A549 (cell line): ENCODE results near the gene DSCAM. TPM values are rescaled to one million over a fixed set of nuclear protein-coding genes. Genes with fewer than 3 reads are reported as not detected.

Experiments used
- ATAC-seq, 2 experiments: fragments of 200-7000 bp in 1 of 2; fragments of >200 bp in 1 of 2; cut with Nextera tagmentation in 1 of 2; cut with Tn5 transposase in 1 of 2; 3 replicates each; pipeline versions ENCODE4 v1.8.0 to v1.9.1; 2018 to 2020; ENCODE audit warnings: mild to moderate bottlenecking in 1 of 2, moderate library complexity in 1 of 2
- CTCF ChIA-PET: fragments of 300-600 bp; sonication (Branson Sonifier 250); formaldehyde crosslinking; extraction: SDS; loops from one replicate; lab custom pipeline; 2021; ENCODE audit warnings: antibody characterized with exemption, inconsistent platforms; lab: Yijun Ruan, JAX
- POLR2A ChIA-PET: fragments of 350-600 bp; formaldehyde crosslinking; extraction: SDS; loops from one replicate; lab custom pipeline; 2021; ENCODE audit warnings: antibody characterized with exemption, inconsistent platforms; lab: Yijun Ruan, JAX
- DNase-seq, 2 experiments: peaks; one replicate each; pipeline versions ENCODE4 v3.0.0 to v3.0.0-alpha.2; 2011 to 2016; ENCODE audit warnings: low read depth in 1 of 2, low spot score in 1 of 2
- FAIRE-seq: peaks from 2 replicates; lab custom pipeline; 2011; peaks lifted over from hg19 to GRCh38; lab: Jason Lieb, UNC
- H3K27ac ChIP-seq, 2 experiments: fragments of >200 bp; sonication (Bioruptor Twin); formaldehyde crosslinking; 3 replicates each; pipeline ENCODE4 v1.5.1; 2016 to 2017
- H3K4me1 ChIP-seq: fragments of >200 bp; sonication (Bioruptor Twin); formaldehyde crosslinking; 3 replicates; pipeline ENCODE4 v1.6.1; 2016
- H3K4me2 ChIP-seq: fragments of >200 bp; sonication (Bioruptor Twin); formaldehyde crosslinking; 3 replicates; pipeline ENCODE4 v1.6.1; 2016
- H3K4me3 ChIP-seq: fragments of >200 bp; sonication (Bioruptor Twin); formaldehyde crosslinking; 3 replicates; pipeline ENCODE4 v1.5.1; 2016
- H3K9me3 ChIP-seq: fragments of >200 bp; sonication (Bioruptor Twin); formaldehyde crosslinking; 3 replicates; pipeline ENCODE4 v1.6.1; 2016
- CBX2 ChIP-seq: fragments of 200-600 bp; sonication (generic); IDR thresholded peaks from 2 replicates; pipeline ENCODE4 v1.6.1; 2016; ENCODE audit warnings: low read depth, mild to moderate bottlenecking, borderline replicate concordance
- CEBPB ChIP-seq, 2 experiments: fragments of >200 bp in 1 of 2; sonication (Bioruptor Twin) in 1 of 2; formaldehyde crosslinking in 1 of 2; IDR thresholded peaks; 2 replicates each; pipeline ENCODE4 v1.6.1; 2012 to 2016
- CHD4 ChIP-seq: fragments of 200-600 bp; sonication (generic); IDR thresholded peaks from 2 replicates; pipeline ENCODE4 v1.6.1; 2016; ENCODE audit warnings: antibody characterized with exemption, mild to moderate bottlenecking, borderline replicate concordance
- ESRRA ChIP-seq: fragments of 150-350 bp; IDR thresholded peaks from 2 replicates; pipeline ENCODE4 v1.6.1; 2014; ENCODE audit warnings: mild to moderate bottlenecking, low read length, borderline replicate concordance
- HDAC2 ChIP-seq: fragments of 200-600 bp; sonication (generic); IDR thresholded peaks from 2 replicates; pipeline ENCODE4 v1.6.1; 2016
- HEYL ChIP-seq: fragments of 250-450 bp; sonication (Bioruptor Pico); IDR thresholded peaks from 2 replicates; pipeline ENCODE4 v1.8.0; 2021; ENCODE audit warnings: mild to moderate bottlenecking, moderate library complexity
- HOXB5 ChIP-seq: fragments of 250-450 bp; sonication (Bioruptor Pico); IDR thresholded peaks from 2 replicates; pipeline ENCODE4 v1.5.0; 2020; ENCODE audit warnings: mild to moderate bottlenecking, moderate library complexity
- JUNB ChIP-seq: fragments of >200 bp; sonication (Bioruptor Twin); formaldehyde crosslinking; IDR thresholded peaks from 2 replicates; pipeline ENCODE4 v1.6.1; 2016
- KDM5A ChIP-seq: fragments of 200-600 bp; sonication (generic); IDR thresholded peaks from 2 replicates; pipeline ENCODE4 v1.6.1; 2016; ENCODE audit warnings: antibody characterized with exemption, mild to moderate bottlenecking
- NFE2L2 ChIP-seq: fragments of 150-350 bp; conservative IDR thresholded peaks from 2 replicates; pipeline ENCODE4 v1.6.1; 2014; ENCODE audit warnings: low read length
- RARB ChIP-seq: fragments of 250-450 bp; sonication (Bioruptor Pico); IDR thresholded peaks from 2 replicates; pipeline ENCODE4 v1.8.0; 2021; ENCODE audit warnings: mild to moderate bottlenecking, moderate library complexity
- RNF2 ChIP-seq: fragments of 200-600 bp; sonication (generic); IDR thresholded peaks from 2 replicates; pipeline ENCODE4 v1.6.1; 2016; ENCODE audit warnings: low read depth, mild to moderate bottlenecking, antibody characterized with exemption, moderate library complexity, borderline replicate concordance
- SMC3 ChIP-seq: fragments of >200 bp; sonication (Bioruptor Twin); formaldehyde crosslinking; IDR thresholded peaks from 3 replicates; pipeline ENCODE4 v1.6.1; 2018; ENCODE audit warnings: inconsistent platforms
- TP53 ChIP-seq: fragments of 250-450 bp; sonication (Bioruptor Pico); IDR thresholded peaks from 2 replicates; pipeline ENCODE4 v1.5.0; 2021; ENCODE audit warnings: mild to moderate bottlenecking, moderate library complexity
- ZC3H11A ChIP-seq: fragments of 450-650 bp; IDR thresholded peaks from 2 replicates; pipeline ENCODE4 v1.6.1; 2014; ENCODE audit warnings: antibody characterized with exemption, mild to moderate bottlenecking
- ZFP36 ChIP-seq: fragments of 450-650 bp; IDR thresholded peaks from 2 replicates; pipeline ENCODE4 v1.6.1; 2014; ENCODE audit warnings: borderline replicate concordance; ENCODE audit not compliant: partially characterized antibody
- ZNF302 ChIP-seq: fragments of 250-450 bp; sonication (Bioruptor Pico); IDR thresholded peaks from 2 replicates; pipeline ENCODE4 v1.9.0; 2021; ENCODE audit warnings: inconsistent platforms, mild to moderate bottlenecking, moderate library complexity
- ZSCAN20 ChIP-seq: fragments of 250-450 bp; sonication (Bioruptor Pico); IDR thresholded peaks from 2 replicates; pipeline ENCODE4 v1.8.0; 2022; ENCODE audit warnings: mild to moderate bottlenecking, moderate library complexity
- WGBS: methylation state at CpG from one replicate; pipeline ENCODE4 v1.1.6; 2017; ENCODE audit errors: missing lambda C conversion rate; 5-methylcytosine and 5-hydroxymethylcytosine counted together
- polyA plus RNA-seq, 4 experiments: library from polyadenylated mRNA; depleted of rRNA in 3 of 4; stranded (reverse); fragments of >200 nt; fragmentation: RNase III in 1 of 4; extraction: RNeasy Plus Mini Kit Qiagen cat#74134 plus additional on column Dnase treatment in 1 of 4; gene quantifications; 2 replicates in 3 of 4; 3 replicates in 1 of 4; pipeline ENCODE4 v1.2.3, GENCODE V29; 2011 to 2017
- TF ChIP-seq, protein P1 (sequence below): fragments of 450-650 bp; IDR thresholded peaks from 2 replicates; pipeline ENCODE4 v1.6.1; 2014; ENCODE audit warnings: antibody characterized with exemption
- TF ChIP-seq, protein P2 (sequence below): fragments of 200-600 bp; sonication (generic); IDR thresholded peaks from 2 replicates; pipeline ENCODE4 v1.6.1; 2016; ENCODE audit warnings: antibody characterized with exemption, mild to moderate bottlenecking, moderate library complexity
- TF ChIP-seq, protein P3 (sequence below): IDR thresholded peaks from 2 replicates; pipeline ENCODE4 v1.6.1; 2012
- TF ChIP-seq, protein P4 (sequence below): fragments of 250-450 bp; sonication (Bioruptor Pico); IDR thresholded peaks from 2 replicates; pipeline ENCODE4 v1.5.0; 2021; ENCODE audit warnings: mild to moderate bottlenecking, moderate library complexity, borderline replicate concordance
- TF ChIP-seq, protein P5 (sequence below): fragments of >200 bp; sonication (Bioruptor Twin); formaldehyde crosslinking; IDR thresholded peaks from 2 replicates; pipeline ENCODE4 v1.6.1; 2016
- TF ChIP-seq, protein P6 (sequence below): fragments of >200 bp; sonication (Bioruptor Twin); formaldehyde crosslinking; IDR thresholded peaks from 3 replicates; pipeline ENCODE4 v1.5.1; 2016
- TF ChIP-seq, protein P7 (sequence below): fragments of 250-450 bp; sonication (Bioruptor Pico); IDR thresholded peaks from 2 replicates; pipeline ENCODE4 v1.5.0; 2020; ENCODE audit warnings: low read depth, mild to moderate bottlenecking, moderate library complexity

DSCAM gene
- polyA plus RNA-seq, 2 of the 4 experiments (the other 2 are of a cell fraction), result not detected

DNA sequence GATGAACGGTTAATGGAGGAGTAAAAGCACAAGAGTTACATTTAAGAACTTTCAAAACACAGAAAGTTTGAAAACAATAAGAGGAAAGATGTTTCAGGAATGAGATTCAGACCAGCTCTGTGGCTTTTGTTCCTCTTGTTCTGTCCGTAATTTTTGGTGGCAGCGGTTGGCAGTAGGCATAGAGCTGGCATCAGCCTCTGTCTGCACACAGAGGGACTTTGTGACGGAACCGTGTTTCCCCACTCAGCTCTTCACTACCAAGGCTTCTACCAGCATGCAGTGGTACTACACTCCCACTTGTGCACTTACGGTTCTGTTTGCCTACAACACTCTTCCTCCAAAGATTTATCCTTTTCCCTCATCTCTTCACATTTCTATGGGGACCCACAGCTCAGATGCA, 212.8 kb downstream of the DSCAM start:
- H3K27ac ChIP-seq, result no peak overlapping the region
- no peak for ATAC-seq
- no peaks in the 10 kb centered on the region for H3K4me1 ChIP-seq
- ChIA-PET CTCF (interaction anchor here (0.9 kb wide), 1 partner anchor 12 kb away, joined by 3 read pairs; no protein-coding TSS in a partner anchor), POLR2A (no interaction called here)
- no peak overlapping the region for H3K4me2 ChIP-seq
- 25% methylated on average over 6 of the region's 6 CpGs for WGBS
- TF ChIP-seq RNF2 (no peak), RARB (CRISPR knock-in tag) (no peak), HEYL (no peak), HOXB5 (CRISPR knock-in tag) (no peak), CBX2 (no peak), ZSCAN20 (no peak), ZNF302 (CRISPR knock-in tag) (no peak), CEBPB (IDR thresholded peaks at IDR 0.05) (no peak), JUNB (no peak), TP53 (CRISPR knock-in tag) (no peak), CHD4 (no peak), ESRRA (no peak), ZC3H11A (no peak), NFE2L2 (no peak), HDAC2 (no peak)
- TF ChIP-seq, protein P1, sequence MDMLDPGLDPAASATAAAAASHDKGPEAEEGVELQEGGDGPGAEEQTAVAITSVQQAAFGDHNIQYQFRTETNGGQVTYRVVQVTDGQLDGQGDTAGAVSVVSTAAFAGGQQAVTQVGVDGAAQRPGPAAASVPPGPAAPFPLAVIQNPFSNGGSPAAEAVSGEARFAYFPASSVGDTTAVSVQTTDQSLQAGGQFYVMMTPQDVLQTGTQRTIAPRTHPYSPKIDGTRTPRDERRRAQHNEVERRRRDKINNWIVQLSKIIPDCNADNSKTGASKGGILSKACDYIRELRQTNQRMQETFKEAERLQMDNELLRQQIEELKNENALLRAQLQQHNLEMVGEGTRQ, result no peak
- TF ChIP-seq, protein P2, sequence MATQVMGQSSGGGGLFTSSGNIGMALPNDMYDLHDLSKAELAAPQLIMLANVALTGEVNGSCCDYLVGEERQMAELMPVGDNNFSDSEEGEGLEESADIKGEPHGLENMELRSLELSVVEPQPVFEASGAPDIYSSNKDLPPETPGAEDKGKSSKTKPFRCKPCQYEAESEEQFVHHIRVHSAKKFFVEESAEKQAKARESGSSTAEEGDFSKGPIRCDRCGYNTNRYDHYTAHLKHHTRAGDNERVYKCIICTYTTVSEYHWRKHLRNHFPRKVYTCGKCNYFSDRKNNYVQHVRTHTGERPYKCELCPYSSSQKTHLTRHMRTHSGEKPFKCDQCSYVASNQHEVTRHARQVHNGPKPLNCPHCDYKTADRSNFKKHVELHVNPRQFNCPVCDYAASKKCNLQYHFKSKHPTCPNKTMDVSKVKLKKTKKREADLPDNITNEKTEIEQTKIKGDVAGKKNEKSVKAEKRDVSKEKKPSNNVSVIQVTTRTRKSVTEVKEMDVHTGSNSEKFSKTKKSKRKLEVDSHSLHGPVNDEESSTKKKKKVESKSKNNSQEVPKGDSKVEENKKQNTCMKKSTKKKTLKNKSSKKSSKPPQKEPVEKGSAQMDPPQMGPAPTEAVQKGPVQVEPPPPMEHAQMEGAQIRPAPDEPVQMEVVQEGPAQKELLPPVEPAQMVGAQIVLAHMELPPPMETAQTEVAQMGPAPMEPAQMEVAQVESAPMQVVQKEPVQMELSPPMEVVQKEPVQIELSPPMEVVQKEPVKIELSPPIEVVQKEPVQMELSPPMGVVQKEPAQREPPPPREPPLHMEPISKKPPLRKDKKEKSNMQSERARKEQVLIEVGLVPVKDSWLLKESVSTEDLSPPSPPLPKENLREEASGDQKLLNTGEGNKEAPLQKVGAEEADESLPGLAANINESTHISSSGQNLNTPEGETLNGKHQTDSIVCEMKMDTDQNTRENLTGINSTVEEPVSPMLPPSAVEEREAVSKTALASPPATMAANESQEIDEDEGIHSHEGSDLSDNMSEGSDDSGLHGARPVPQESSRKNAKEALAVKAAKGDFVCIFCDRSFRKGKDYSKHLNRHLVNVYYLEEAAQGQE, result no peak
- TF ChIP-seq, protein P3, sequence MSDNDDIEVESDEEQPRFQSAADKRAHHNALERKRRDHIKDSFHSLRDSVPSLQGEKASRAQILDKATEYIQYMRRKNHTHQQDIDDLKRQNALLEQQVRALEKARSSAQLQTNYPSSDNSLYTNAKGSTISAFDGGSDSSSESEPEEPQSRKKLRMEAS, result no peak
- TF ChIP-seq, protein P4, sequence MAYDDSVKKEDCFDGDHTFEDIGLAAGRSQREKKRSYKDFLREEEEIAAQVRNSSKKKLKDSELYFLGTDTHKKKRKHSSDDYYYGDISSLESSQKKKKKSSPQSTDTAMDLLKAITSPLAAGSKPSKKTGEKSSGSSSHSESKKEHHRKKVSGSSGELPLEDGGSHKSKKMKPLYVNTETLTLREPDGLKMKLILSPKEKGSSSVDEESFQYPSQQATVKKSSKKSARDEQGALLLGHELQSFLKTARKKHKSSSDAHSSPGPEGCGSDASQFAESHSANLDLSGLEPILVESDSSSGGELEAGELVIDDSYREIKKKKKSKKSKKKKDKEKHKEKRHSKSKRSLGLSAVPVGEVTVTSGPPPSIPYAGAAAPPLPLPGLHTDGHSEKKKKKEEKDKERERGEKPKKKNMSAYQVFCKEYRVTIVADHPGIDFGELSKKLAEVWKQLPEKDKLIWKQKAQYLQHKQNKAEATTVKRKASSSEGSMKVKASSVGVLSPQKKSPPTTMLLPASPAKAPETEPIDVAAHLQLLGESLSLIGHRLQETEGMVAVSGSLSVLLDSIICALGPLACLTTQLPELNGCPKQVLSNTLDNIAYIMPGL, result no peak
- TF ChIP-seq, protein P5, sequence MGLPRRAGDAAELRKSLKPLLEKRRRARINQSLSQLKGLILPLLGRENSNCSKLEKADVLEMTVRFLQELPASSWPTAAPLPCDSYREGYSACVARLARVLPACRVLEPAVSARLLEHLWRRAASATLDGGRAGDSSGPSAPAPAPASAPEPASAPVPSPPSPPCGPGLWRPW, result no peak
- no peak overlapping the region for H3K4me3 ChIP-seq
- no peak for DNase-seq
- no peak for FAIRE-seq
- no peaks in the 10 kb centered on the region for H3K9me3 ChIP-seq

DNA sequence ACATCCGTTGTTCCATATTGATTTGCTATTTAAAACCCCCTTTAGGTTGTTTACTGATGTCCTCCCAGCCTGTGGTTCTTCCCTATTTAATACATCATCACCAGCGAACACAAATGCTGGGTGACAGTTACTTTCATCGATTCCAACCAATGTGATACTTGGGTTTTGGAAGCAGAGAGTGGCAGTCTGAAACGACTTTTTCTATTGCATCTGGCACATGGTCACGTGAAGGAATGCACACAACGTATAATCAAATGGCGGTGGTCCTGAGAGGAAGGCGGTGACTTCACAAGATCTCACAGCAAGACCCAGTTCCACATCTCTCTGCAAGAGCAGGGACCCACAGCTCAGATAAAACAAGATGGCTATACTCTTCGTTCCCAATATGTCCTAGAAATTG, 213.9 kb downstream of the DSCAM start:
- FAIRE-seq (no peak), ATAC-seq (no peak), DNase-seq (no peak)
- Histone ChIP-seq H3K4me3 (no peak overlapping the region), H3K9me3 (no peaks in the 10 kb centered on the region), H3K4me2 (no peak overlapping the region), H3K27ac (no peak overlapping the region), H3K4me1 (no peaks in the 10 kb centered on the region)
- POLR2A ChIA-PET, result no interaction called here
- CTCF ChIA-PET, result no interaction called here
- 18% methylated on average over 9 of the region's 9 CpGs for WGBS
- TF ChIP-seq, protein P3, result no peak
- TF ChIP-seq, protein P6, sequence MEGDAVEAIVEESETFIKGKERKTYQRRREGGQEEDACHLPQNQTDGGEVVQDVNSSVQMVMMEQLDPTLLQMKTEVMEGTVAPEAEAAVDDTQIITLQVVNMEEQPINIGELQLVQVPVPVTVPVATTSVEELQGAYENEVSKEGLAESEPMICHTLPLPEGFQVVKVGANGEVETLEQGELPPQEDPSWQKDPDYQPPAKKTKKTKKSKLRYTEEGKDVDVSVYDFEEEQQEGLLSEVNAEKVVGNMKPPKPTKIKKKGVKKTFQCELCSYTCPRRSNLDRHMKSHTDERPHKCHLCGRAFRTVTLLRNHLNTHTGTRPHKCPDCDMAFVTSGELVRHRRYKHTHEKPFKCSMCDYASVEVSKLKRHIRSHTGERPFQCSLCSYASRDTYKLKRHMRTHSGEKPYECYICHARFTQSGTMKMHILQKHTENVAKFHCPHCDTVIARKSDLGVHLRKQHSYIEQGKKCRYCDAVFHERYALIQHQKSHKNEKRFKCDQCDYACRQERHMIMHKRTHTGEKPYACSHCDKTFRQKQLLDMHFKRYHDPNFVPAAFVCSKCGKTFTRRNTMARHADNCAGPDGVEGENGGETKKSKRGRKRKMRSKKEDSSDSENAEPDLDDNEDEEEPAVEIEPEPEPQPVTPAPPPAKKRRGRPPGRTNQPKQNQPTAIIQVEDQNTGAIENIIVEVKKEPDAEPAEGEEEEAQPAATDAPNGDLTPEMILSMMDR, result no peak
- TF ChIP-seq SMC3 (no peak), ZFP36 (no peak), KDM5A (no peak)
- TF ChIP-seq, protein P7, sequence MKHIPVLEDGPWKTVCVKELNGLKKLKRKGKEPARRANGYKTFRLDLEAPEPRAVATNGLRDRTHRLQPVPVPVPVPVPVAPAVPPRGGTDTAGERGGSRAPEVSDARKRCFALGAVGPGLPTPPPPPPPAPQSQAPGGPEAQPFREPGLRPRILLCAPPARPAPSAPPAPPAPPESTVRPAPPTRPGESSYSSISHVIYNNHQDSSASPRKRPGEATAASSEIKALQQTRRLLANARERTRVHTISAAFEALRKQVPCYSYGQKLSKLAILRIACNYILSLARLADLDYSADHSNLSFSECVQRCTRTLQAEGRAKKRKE (CRISPR knock-in tag), result no peak
